ENCODE data around the gene LRP2BP. TPM values are rescaled to one million over a fixed set of nuclear protein-coding genes. Genes with fewer than 3 reads are reported as not detected.
"Not testable (repeated sequence)": the region's sequence is repeated elsewhere in the genome, so short reads cannot be mapped to it uniquely, and the experiment has no call there.

Gene LRP2BP
- total and polyA plus RNA-seq, 2 of the 4 experiments (the other 2 are of a cell fraction) = 0.10 to 0.18 TPM

DNA sequence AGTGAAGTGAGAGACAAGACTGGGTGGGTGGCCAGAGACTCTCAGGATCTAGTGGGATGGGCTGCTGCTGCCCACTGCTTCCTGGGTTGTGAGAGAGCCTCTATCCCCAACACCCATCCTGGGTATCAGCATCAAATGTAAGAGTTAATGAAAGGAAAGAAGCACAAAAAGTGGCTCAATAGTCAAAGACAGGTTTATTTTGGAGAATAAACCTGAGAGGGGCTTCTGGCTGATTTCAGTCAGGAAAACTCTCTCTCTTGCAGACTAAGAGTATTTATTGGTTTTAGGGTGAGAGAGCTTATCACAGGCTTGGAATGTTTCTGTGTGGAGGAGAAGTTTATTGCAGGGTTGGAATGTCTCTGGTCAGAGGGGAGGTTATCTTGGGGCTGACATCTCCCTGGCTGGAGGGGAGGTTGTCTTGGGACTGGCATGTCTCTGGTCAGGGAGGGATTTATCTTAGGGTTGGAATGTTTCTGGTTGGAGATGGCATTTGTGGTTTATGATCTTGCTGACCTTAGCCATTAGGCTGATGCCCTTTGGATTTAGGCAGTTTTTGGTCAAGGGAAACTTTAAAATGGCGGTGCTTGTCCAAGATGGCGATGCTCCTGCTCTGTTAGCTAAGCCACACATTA, 65.7 kb downstream of the LRP2BP start:
- H3K4me1 ChIP-seq (ENCODE audit: control insufficient read depth, insufficient read depth, low read length); H4K20me1 ChIP-seq (ENCODE audit: insufficient read depth, low read length); H3K56ac ChIP-seq (ENCODE audit: extremely low read depth, insufficient read depth, low read length); H2BK120ac ChIP-seq (ENCODE audit: low read depth, low read length); DNase-seq; H3K4me2 ChIP-seq (ENCODE audit: low read depth, low read length); H3K9ac ChIP-seq (ENCODE audit: low read depth, low read length); dilution Hi-C loops (cut with HindIII; ENCODE audit: low sequenced_read_pairs, unreplicated experiment); H3K27ac ChIP-seq (ENCODE audit: insufficient read depth, low read length); H2BK5ac ChIP-seq (ENCODE audit: low read depth, low read length, poor library complexity, severe bottlenecking); H3K4me3 ChIP-seq (ENCODE audit: insufficient read depth, low read depth, low read length); H2AK9ac ChIP-seq (replicated peaks; ENCODE audit: low read depth, low read length, poor library complexity); H2BK20ac ChIP-seq (ENCODE audit: low read depth, low read length); intact Hi-C loops (cut with micrococcal nuclease); H4K8ac ChIP-seq (ENCODE audit: low read depth in 2 of 2, low read length in 2 of 2); H4K5ac ChIP-seq (ENCODE audit: low read depth, low read length); H4K91ac ChIP-seq (ENCODE audit: insufficient read depth, low read depth, low read length); H2AFZ ChIP-seq (replicated peaks; ENCODE audit: low read length, poor library complexity); H3K9me3 ChIP-seq (ENCODE audit: control insufficient read depth, insufficient read depth, low read length); in situ Hi-C loops (cut with MboI; ENCODE audit: low sequenced_read_pairs); H2BK15ac ChIP-seq (ENCODE audit: low read depth, low read length); BruUV-seq (replicated peaks); H3K36me3 ChIP-seq (ENCODE audit: control insufficient read depth, insufficient read depth, low read length); H3K79me1 ChIP-seq (ENCODE audit: low read depth in 1 of 2, low read length in 2 of 2); H3K27me3 ChIP-seq (ENCODE audit: control insufficient read depth, insufficient read depth, low read length); ATAC-seq (ENCODE audit: low read depth); H3K18ac ChIP-seq (ENCODE audit: low read depth, low read length); H3K4ac ChIP-seq (ENCODE audit: low read depth, low read length); H2AK5ac ChIP-seq (ENCODE audit: low read depth, low read length); CTCF ChIA-PET; H3K14ac ChIP-seq (replicated peaks; ENCODE audit: low read depth, low read length); H3K23ac ChIP-seq (ENCODE audit: low read depth, low read length); POLR2A ChIA-PET (ENCODE audit: unreplicated experiment); H3K9me1 ChIP-seq (ENCODE audit: insufficient read depth, low read length): not testable (repeated sequence)
- WGBS, 2 experiments (ENCODE audit: extremely low coverage in 2 of 2, insufficient read length in 1 of 2) = no CpG with 5 or more reads among the region's 2 CpGs

Measured in IMR-90 (cell line).